ENCODE measurements around the gene FASTKD3.
A peak's percentile ranks its signal among the peaks of the same experiment; 100 is the strongest.

The FASTKD3 gene

GRCh38 chr5:7894860-7895259 is 26.0 kb upstream of the FASTKD3 start:
- CTCF ChIA-PET, result no interaction called here
- no peak for TF ChIP-seq CTCF (IDR thresholded peaks at IDR 0.05; ENCODE audit: insufficient read depth, low read length, missing control alignments)
- POLR2A ChIA-PET, result no interaction called here
- no peak for DNase-seq (ENCODE audit: low read depth, low spot score)
- H3K4me3 ChIP-seq (ENCODE audit: low read depth, low read length), result no peak overlapping the region

DNA sequence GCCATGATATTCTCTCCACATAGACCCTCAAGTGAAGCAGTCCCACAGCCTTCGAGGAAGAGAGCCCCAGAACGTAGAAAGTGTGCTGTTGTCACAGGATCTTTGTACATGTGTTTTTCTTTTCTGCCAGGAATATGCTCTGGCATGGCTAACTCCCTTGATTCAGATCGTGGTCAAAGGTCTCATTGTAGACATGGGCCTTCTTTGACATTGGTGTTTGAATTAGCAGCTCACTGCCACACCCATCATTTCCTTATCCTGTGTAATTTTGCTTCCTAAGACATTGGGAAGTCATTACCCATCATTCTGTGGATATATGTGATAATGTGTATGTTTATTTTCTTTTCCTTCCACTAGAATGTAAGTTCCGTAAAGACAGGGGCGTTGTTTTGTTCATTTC is 25.6 kb upstream of the FASTKD3 start:
- no peak for DNase-seq (ENCODE audit: low read depth, low spot score)
- ChIA-PET POLR2A (no interaction called here), CTCF (no interaction called here)
- no peak overlapping the region for H3K4me3 ChIP-seq (ENCODE audit: low read depth, low read length)
- TF ChIP-seq CTCF (IDR thresholded peaks at IDR 0.05; ENCODE audit: insufficient read depth, low read length, missing control alignments), result no peak

GRCh38 chr5:7888901-7889300 is 20.1 kb upstream of the FASTKD3 start:
- no peak for TF ChIP-seq CTCF (IDR thresholded peaks at IDR 0.05; ENCODE audit: insufficient read depth, low read length, missing control alignments)
- no peak for DNase-seq (ENCODE audit: low read depth, low spot score)
- POLR2A ChIA-PET, result no interaction called here
- CTCF ChIA-PET, result interaction anchor here (0.9 to 5.9 kb wide), 8 partner anchors 10 to 40 kb away, joined by 3 to 98 read pairs (median 3); partner anchors contain the start of genes FASTKD3 and MTRR
- no peak overlapping the region for H3K4me3 ChIP-seq (ENCODE audit: low read depth, low read length)

- DNase-seq (ENCODE audit: low read depth, low spot score), result no peak
- no peak overlapping the region for H3K4me3 ChIP-seq (ENCODE audit: low read depth, low read length)
- ChIA-PET POLR2A (interaction anchor here (0.6 kb wide), 1 partner anchor 1811 kb away, joined by 3 read pairs; no protein-coding TSS in a partner anchor), CTCF (interaction anchor here (0.8 to 5.9 kb wide), 22 partner anchors 8 to 1657 kb away, joined by 3 to 98 read pairs (median 4); partner anchors contain the start of genes FASTKD3 and MTRR)
- peak; percentile 18 for TF ChIP-seq CTCF (IDR thresholded peaks at IDR 0.05; ENCODE audit: insufficient read depth, low read length, missing control alignments)
Measured at GRCh38 chr5:7886849-7887475, 18.1 kb upstream of the FASTKD3 start.

DNA sequence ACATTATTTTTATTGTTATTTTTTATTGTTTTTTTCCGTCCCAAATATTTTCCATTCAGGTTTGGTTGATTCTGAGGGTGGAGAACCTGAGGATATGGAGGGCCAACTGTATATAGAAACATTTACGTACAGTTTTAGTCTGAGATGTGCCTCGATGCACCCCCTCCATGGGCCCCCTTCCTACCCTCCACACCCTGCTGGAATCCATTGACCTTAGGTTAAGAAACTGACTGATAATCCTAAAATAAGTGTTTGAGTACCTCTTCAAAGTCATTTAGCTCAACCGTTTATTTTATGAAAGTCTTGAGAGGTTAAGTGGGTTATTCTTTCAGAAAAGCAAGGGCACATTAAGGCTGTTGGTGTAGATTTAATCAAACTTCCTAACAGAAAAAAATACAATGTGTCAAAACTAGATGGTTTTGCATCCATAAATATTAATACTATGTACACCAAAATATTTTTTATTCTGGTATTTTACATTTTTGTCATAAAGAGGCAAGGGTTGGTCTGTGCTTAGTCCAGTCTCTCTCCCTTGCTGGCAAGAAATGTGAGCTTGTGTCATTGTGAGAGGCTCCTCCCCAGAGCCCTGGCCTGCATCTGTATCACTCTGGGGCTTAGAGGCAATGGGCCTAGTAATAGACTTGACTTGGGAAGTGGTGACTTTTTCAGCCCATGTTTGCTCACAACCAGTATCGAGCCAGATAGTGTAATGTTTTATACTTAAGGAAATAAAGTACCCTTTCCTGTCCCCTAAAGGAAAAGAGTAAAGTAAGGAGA is 15.8 kb upstream of the FASTKD3 start:
- CTCF ChIA-PET, result interaction anchor here (5.9 kb wide), 1 partner anchor 11 kb away, joined by 98 read pairs; the partner anchor contains the start of genes FASTKD3 and MTRR
- POLR2A ChIA-PET, result no interaction called here
- no peak overlapping the region for H3K4me3 ChIP-seq (ENCODE audit: low read depth, low read length)
- TF ChIP-seq CTCF (IDR thresholded peaks at IDR 0.05; ENCODE audit: insufficient read depth, low read length, missing control alignments), result no peak
- no peak for DNase-seq (ENCODE audit: low read depth, low spot score)

- CTCF ChIA-PET, result interaction anchor here (0.9 kb wide), 1 partner anchor 14 kb away, joined by 3 read pairs; no protein-coding TSS in a partner anchor
- no peak for DNase-seq (ENCODE audit: low read depth, low spot score)
- no peak for TF ChIP-seq CTCF (IDR thresholded peaks at IDR 0.05; ENCODE audit: insufficient read depth, low read length, missing control alignments)
- POLR2A ChIA-PET, result no interaction called here
- H3K4me3 ChIP-seq (ENCODE audit: low read depth, low read length), result no peak overlapping the region
Measured at GRCh38 chr5:7882926-7883325, 14.1 kb upstream of the FASTKD3 start.

Measured in AG04449 (cell line).